Colonic mucosa (tissue), 4 donors: ENCODE results near the gene MLC1. TPM values are rescaled to one million over a fixed set of nuclear protein-coding genes. Genes with fewer than 3 reads are reported as not detected.

Source experiments
- DNase-seq: peaks from one replicate; pipeline ENCODE4 v3.0.0-alpha.2; 2020
- H3K27ac ChIP-seq: fragments of 200-600 bp; one replicate; pipeline ENCODE4 v1.8.0; 2021
- H3K27me3 ChIP-seq: fragments of 200-600 bp; one replicate; pipeline ENCODE4 v1.8.0; 2021
- H3K36me3 ChIP-seq: fragments of 200-600 bp; one replicate; pipeline ENCODE4 v1.8.0; 2021
- H3K4me1 ChIP-seq: fragments of 200-600 bp; one replicate; pipeline ENCODE4 v1.8.0; 2021; ENCODE audit warnings: mild to moderate bottlenecking
- H3K4me3 ChIP-seq: fragments of 200-600 bp; one replicate; pipeline ENCODE4 v1.8.0; 2021
- H3K9ac ChIP-seq, 2 donors: one replicate each; pipeline ENCODE4 v1.7.0; 2013; ENCODE audit warnings: control low read depth in 2 of 2, low read depth in 2 of 2, low read length in 2 of 2
- H3K9me3 ChIP-seq: fragments of 200-600 bp; one replicate; pipeline ENCODE4 v1.8.0; 2021
- CTCF ChIP-seq: fragments of 200-600 bp; IDR thresholded peaks from one replicate; pipeline ENCODE4 v1.8.0; 2022; ENCODE audit warnings: antibody characterized with exemption, mild to moderate bottlenecking
- intact Hi-C: fragments of 100-400 bp; cut with DNase I; formaldehyde crosslinking; loops from one replicate; pipeline ENCODE4 v1.14.1; 2022
- total RNA-seq, 2 donors: library from RNA; stranded (reverse); fragmentation: NEBNext Ultra II Directional in 1 of 2; extraction: Animal tissue kit (Norgen Biotek cat#: 25700) in 1 of 2; gene quantifications; one replicate each; pipeline ENCODE4 v1.2.1, GENCODE V29; 2021
- donor health status: healthy.
- donor health status: DM: no; HTN: no; CAD: no.
- donor health status: DM: no; HTN: no; CAD: no.

MLC1 gene
- total RNA-seq, 2 donors from 2014 or later: not detected

GRCh38 chr22:50058906-50059880 is 26.0 kb downstream of the MLC1 start:
- no peak for DNase-seq
- Histone ChIP-seq H3K27me3 (peaks cover 20% of the 10 kb centered on the region), H3K4me1 (no peaks in the 10 kb centered on the region), H3K9ac (no peak overlapping the region), H3K9me3 (no peaks in the 10 kb centered on the region), H3K36me3 (no peaks in the 10 kb centered on the region), H3K4me3 (no peak overlapping the region), H3K27ac (no peak overlapping the region)
- no peak for TF ChIP-seq CTCF
- intact Hi-C loops: no loop called here

GRCh38 chr22:50058061-50058905 is 26.9 kb downstream of the MLC1 start, which contains the start of gene TTLL8:
TTLL8 (minus strand) TSS chr22:50058298.
- Histone ChIP-seq H3K36me3 (no peaks in the 10 kb centered on the region), H3K4me1 (no peaks in the 10 kb centered on the region), H3K4me3 (no peak within 1 kb of the TSS), H3K9ac (no peak within 1 kb of the TSS), H3K9me3 (no peaks in the 10 kb centered on the region), H3K27ac (no peak within 1 kb of the TSS), H3K27me3 (peaks cover 20% of the 10 kb centered on the region)
- DNase-seq: no peak
- TF ChIP-seq CTCF: no peak
- intact Hi-C loops: no loop called here

GRCh38 chr22:50057278-50058060 is 27.8 kb downstream of the MLC1 start:
- no peak for TF ChIP-seq CTCF
- Histone ChIP-seq H3K27me3 (peaks cover 20% of the 10 kb centered on the region), H3K36me3 (no peaks in the 10 kb centered on the region), H3K4me3 (no peak overlapping the region), H3K9me3 (no peaks in the 10 kb centered on the region), H3K4me1 (no peaks in the 10 kb centered on the region), H3K9ac (no peak overlapping the region), H3K27ac (no peak overlapping the region)
- DNase-seq: no peak
- intact Hi-C loops: no loop called here

- no peaks in the 10 kb centered on the region for H3K9me3 ChIP-seq
- peaks cover 20% of the 10 kb centered on the region for H3K27me3 ChIP-seq
- no peak for DNase-seq
- no peak overlapping the region for H3K9ac ChIP-seq
- no peaks in the 10 kb centered on the region for H3K4me1 ChIP-seq
- no peaks in the 10 kb centered on the region for H3K36me3 ChIP-seq
- H3K27ac ChIP-seq: no peak overlapping the region
- no peak for TF ChIP-seq CTCF
- H3K4me3 ChIP-seq: no peak overlapping the region
- intact Hi-C loops: no loop called here
Observed at GRCh38 chr22:50056214-50056972, 28.8 kb downstream of the MLC1 start.
